ENCODE data around the gene PTK7.
"Not testable (repeated sequence)": the region's sequence is repeated elsewhere in the genome, so short reads cannot be mapped to it uniquely, and the experiment has no call there.

Gene PTK7

GRCh38 chr6:43138267-43138666 is 62.2 kb downstream of the PTK7 start:
- Histone ChIP-seq H3K36me3 (ENCODE audit: low read length) (no peaks in the 10 kb centered on the region), H3K9me2 (replicated peaks; ENCODE audit: insufficient read depth, low read length) (no peaks in the 10 kb centered on the region), H3K4me2 (ENCODE audit: low read depth, low read length, poor library complexity, severe bottlenecking) (no peak overlapping the region), H3K79me2 (ENCODE audit: insufficient read depth, low read length) (no peaks in the 10 kb centered on the region), H3K9me3 (ENCODE audit: insufficient read depth, low read length) (no peaks in the 10 kb centered on the region), H4K20me1 (ENCODE audit: low read depth, low read length) (no peaks in the 10 kb centered on the region), H3K4me3 (ENCODE audit: insufficient read depth, low read length, poor library complexity, severe bottlenecking) (no peak overlapping the region), H3K9ac (ENCODE audit: low read length) (no peak overlapping the region), H3K27ac (ENCODE audit: low read depth, low read length) (no peak overlapping the region), H3F3A (ENCODE audit: insufficient read depth) (no peaks in the 10 kb centered on the region), H3K27me3 (ENCODE audit: low read length) (no peaks in the 10 kb centered on the region), H2AFZ (ENCODE audit: low read depth, low read length, severe bottlenecking) (no peak overlapping the region)
- TF ChIP-seq, protein P1, sequence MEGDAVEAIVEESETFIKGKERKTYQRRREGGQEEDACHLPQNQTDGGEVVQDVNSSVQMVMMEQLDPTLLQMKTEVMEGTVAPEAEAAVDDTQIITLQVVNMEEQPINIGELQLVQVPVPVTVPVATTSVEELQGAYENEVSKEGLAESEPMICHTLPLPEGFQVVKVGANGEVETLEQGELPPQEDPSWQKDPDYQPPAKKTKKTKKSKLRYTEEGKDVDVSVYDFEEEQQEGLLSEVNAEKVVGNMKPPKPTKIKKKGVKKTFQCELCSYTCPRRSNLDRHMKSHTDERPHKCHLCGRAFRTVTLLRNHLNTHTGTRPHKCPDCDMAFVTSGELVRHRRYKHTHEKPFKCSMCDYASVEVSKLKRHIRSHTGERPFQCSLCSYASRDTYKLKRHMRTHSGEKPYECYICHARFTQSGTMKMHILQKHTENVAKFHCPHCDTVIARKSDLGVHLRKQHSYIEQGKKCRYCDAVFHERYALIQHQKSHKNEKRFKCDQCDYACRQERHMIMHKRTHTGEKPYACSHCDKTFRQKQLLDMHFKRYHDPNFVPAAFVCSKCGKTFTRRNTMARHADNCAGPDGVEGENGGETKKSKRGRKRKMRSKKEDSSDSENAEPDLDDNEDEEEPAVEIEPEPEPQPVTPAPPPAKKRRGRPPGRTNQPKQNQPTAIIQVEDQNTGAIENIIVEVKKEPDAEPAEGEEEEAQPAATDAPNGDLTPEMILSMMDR (IDR thresholded peaks at IDR 0.05; ENCODE audit: insufficient read depth, low read length, poor library complexity, severe bottlenecking): no peak
- no peak for TF ChIP-seq EZH2phosphoT487 (conservative IDR thresholded peaks at IDR 0.05; ENCODE audit: low read length)

- H3K79me2 ChIP-seq (ENCODE audit: insufficient read depth, low read length); H4K20me1 ChIP-seq (ENCODE audit: low read depth, low read length); H3K4me3 ChIP-seq (ENCODE audit: insufficient read depth, low read length, poor library complexity, severe bottlenecking); H3K27me3 ChIP-seq (ENCODE audit: low read length); H3F3A ChIP-seq (ENCODE audit: insufficient read depth); H3K27ac ChIP-seq (ENCODE audit: low read depth, low read length); H3K9ac ChIP-seq (ENCODE audit: low read length); H2AFZ ChIP-seq (ENCODE audit: low read depth, low read length, severe bottlenecking); H3K36me3 ChIP-seq (ENCODE audit: low read length); H3K9me3 ChIP-seq (ENCODE audit: insufficient read depth, low read length); H3K4me2 ChIP-seq (ENCODE audit: low read depth, low read length, poor library complexity, severe bottlenecking); H3K9me2 ChIP-seq (replicated peaks; ENCODE audit: insufficient read depth, low read length): not testable (repeated sequence)
These were observed 63.9 kb downstream of the PTK7 start for GRCh38 chr6:43139973-43140372.

DNA sequence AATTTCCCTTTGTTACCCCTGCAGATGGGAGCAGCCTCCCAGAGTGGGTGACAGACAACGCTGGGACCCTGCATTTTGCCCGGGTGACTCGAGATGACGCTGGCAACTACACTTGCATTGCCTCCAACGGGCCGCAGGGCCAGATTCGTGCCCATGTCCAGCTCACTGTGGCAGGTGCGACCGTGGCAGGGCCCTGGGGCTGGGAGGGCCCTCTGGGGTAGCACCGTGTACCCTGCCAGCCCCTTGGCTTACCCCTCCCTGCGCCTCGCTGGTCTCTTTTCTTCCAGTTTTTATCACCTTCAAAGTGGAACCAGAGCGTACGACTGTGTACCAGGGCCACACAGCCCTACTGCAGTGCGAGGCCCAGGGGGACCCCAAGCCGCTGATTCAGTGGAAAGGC is 65.5 kb downstream of the PTK7 start:
- Histone ChIP-seq H3K79me2 (ENCODE audit: insufficient read depth, low read length) (no peaks in the 10 kb centered on the region), H3K4me2 (ENCODE audit: low read depth, low read length, poor library complexity, severe bottlenecking) (no peak overlapping the region), H3K36me3 (ENCODE audit: low read length) (no peaks in the 10 kb centered on the region), H3K27ac (ENCODE audit: low read depth, low read length) (no peak overlapping the region), H3K4me3 (ENCODE audit: insufficient read depth, low read length, poor library complexity, severe bottlenecking) (no peak overlapping the region), H3K9me3 (ENCODE audit: insufficient read depth, low read length) (no peaks in the 10 kb centered on the region), H4K20me1 (ENCODE audit: low read depth, low read length) (no peaks in the 10 kb centered on the region), H3K9me2 (replicated peaks; ENCODE audit: insufficient read depth, low read length) (no peaks in the 10 kb centered on the region), H3K27me3 (ENCODE audit: low read length) (no peaks in the 10 kb centered on the region), H3K9ac (ENCODE audit: low read length) (no peak overlapping the region), H2AFZ (ENCODE audit: low read depth, low read length, severe bottlenecking) (no peak overlapping the region), H3F3A (ENCODE audit: insufficient read depth) (no peaks in the 10 kb centered on the region)
- TF ChIP-seq EZH2phosphoT487 (conservative IDR thresholded peaks at IDR 0.05; ENCODE audit: low read length): no peak

- Histone ChIP-seq H3K27me3 (ENCODE audit: low read length) (no peaks in the 10 kb centered on the region), H3K79me2 (ENCODE audit: insufficient read depth, low read length) (no peaks in the 10 kb centered on the region), H3K4me2 (ENCODE audit: low read depth, low read length, poor library complexity, severe bottlenecking) (no peak overlapping the region), H2AFZ (ENCODE audit: low read depth, low read length, severe bottlenecking) (no peak overlapping the region), H3K27ac (ENCODE audit: low read depth, low read length) (no peak overlapping the region), H3K4me3 (ENCODE audit: insufficient read depth, low read length, poor library complexity, severe bottlenecking) (no peak overlapping the region), H3K36me3 (ENCODE audit: low read length) (no peaks in the 10 kb centered on the region), H3F3A (ENCODE audit: insufficient read depth) (no peaks in the 10 kb centered on the region), H3K9me3 (ENCODE audit: insufficient read depth, low read length) (no peaks in the 10 kb centered on the region), H4K20me1 (ENCODE audit: low read depth, low read length) (no peaks in the 10 kb centered on the region), H3K9ac (ENCODE audit: low read length) (no peak overlapping the region), H3K9me2 (replicated peaks; ENCODE audit: insufficient read depth, low read length) (no peaks in the 10 kb centered on the region)
- TF ChIP-seq, protein P1 (IDR thresholded peaks at IDR 0.05; ENCODE audit: insufficient read depth, low read length, poor library complexity, severe bottlenecking): no peak
- TF ChIP-seq EZH2phosphoT487 (conservative IDR thresholded peaks at IDR 0.05; ENCODE audit: low read length): no peak
These were observed 66.0 kb downstream of the PTK7 start for GRCh38 chr6:43142101-43142500.

Data from SU-DHL-6 (cell line).